SU-DHL-6 (cell line): Measurements from ENCODE around the gene MYO6.

Source experiments
- H2AFZ ChIP-seq: fragments of 200-600 bp; sonication (generic); 2 replicates; pipeline ENCODE4 v1.6.1; 2014; ENCODE audit warnings: low read depth, mild to moderate bottlenecking, moderate library complexity, mixed read lengths, antibody characterized with exemption, low read length; ENCODE audit not compliant: severe bottlenecking
- H3F3A ChIP-seq: fragments of 200-600 bp; shearing (Covaris generic); 2 replicates; pipeline ENCODE4 v1.6.0; 2016; ENCODE audit warnings: antibody characterized with exemption, mild to moderate bottlenecking; ENCODE audit not compliant: insufficient read depth
- H3K27ac ChIP-seq: fragments of 200-600 bp; sonication (generic); 2 replicates; pipeline ENCODE4 v1.5.1; 2016; ENCODE audit warnings: low read depth, mild to moderate bottlenecking, low read length, moderate library complexity, mixed read lengths
- H3K27me3 ChIP-seq: fragments of 200-600 bp; sonication (generic), shearing (Covaris generic); 2 replicates; pipeline ENCODE4 v1.6.0; 2014; ENCODE audit warnings: mild to moderate bottlenecking, low read length
- H3K36me3 ChIP-seq: fragments of 200-600 bp; sonication (generic); 2 replicates; pipeline ENCODE4 v1.6.1; 2014; ENCODE audit warnings: mild to moderate bottlenecking, low read length, mixed read lengths
- H3K4me2 ChIP-seq: fragments of 300-600, 200-600 bp; shearing (Covaris generic), sonication (generic); 2 replicates; pipeline ENCODE4 v1.6.0; 2014; ENCODE audit warnings: low read length, low read depth, mild to moderate bottlenecking; ENCODE audit not compliant: poor library complexity, severe bottlenecking
- H3K4me3 ChIP-seq: fragments of 200-600 bp; sonication (generic); 2 replicates; pipeline ENCODE4 v1.5.1; 2014; ENCODE audit warnings: antibody characterized with exemption, low read length, mild to moderate bottlenecking, mixed read lengths; ENCODE audit not compliant: insufficient read depth, poor library complexity, severe bottlenecking
- H3K79me2 ChIP-seq: fragments of 200-600 bp; sonication (generic); 2 replicates; pipeline ENCODE4 v1.6.1; 2014; ENCODE audit warnings: mild to moderate bottlenecking, low read length, moderate library complexity; ENCODE audit not compliant: insufficient read depth
- H3K9ac ChIP-seq: fragments of 200-600 bp; sonication (generic); 2 replicates; pipeline ENCODE4 v1.7.0; 2014; ENCODE audit warnings: mild to moderate bottlenecking, low read length
- H3K9me2 ChIP-seq: fragments of 200-600 bp; sonication (generic); replicated peaks from 2 replicates; pipeline ENCODE4 v1.6.1; 2014; ENCODE audit warnings: low read length; ENCODE audit not compliant: insufficient read depth
- H3K9me3 ChIP-seq: fragments of 200-600 bp; sonication (generic); 2 replicates; pipeline ENCODE4 v1.6.1; 2014; ENCODE audit warnings: low read length, mixed read lengths; ENCODE audit not compliant: insufficient read depth
- H4K20me1 ChIP-seq: fragments of 200-600 bp; sonication (generic); 2 replicates; pipeline ENCODE4 v1.6.1; 2014; ENCODE audit warnings: low read depth, mild to moderate bottlenecking, antibody characterized with exemption, low read length, moderate library complexity, mixed read lengths
- EZH2phosphoT487 ChIP-seq: fragments of 200-600 bp; sonication (generic), shearing (Covaris generic); conservative IDR thresholded peaks from 2 replicates; pipeline ENCODE4 v1.6.1; 2018; ENCODE audit warnings: mild to moderate bottlenecking, antibody characterized with exemption, low read length, moderate library complexity, mixed read lengths
- TF ChIP-seq, protein P1 (sequence below): fragments of 200-600 bp; sonication (generic); IDR thresholded peaks from one replicate; pipeline ENCODE4 v1.5.1; 2017; ENCODE audit warnings: antibody characterized with exemption, mild to moderate bottlenecking, low read length, moderate library complexity; ENCODE audit not compliant: insufficient read depth, poor library complexity, severe bottlenecking

Gene MYO6

DNA sequence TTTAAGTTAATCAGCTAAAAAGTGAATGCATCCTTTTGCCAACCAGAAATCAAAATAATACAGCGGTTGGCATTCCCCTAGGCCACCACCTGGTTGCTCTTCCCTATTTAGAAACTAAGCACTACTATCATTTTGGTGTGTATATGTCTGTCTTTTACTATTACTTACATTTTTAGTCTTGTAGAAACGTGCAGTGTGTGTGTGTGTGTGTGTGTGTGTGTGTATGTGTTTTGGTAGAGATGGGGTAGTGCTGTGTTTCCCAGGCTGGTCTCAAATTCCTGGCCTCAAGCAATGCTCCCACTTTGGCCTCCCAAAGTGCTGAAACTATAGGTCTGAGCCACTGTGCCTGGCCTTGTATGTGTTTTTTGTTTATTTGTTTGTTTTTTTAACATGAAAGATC lies 27.4 kb downstream of the MYO6 start:
- no peak overlapping the region for H3K27ac ChIP-seq

DNA sequence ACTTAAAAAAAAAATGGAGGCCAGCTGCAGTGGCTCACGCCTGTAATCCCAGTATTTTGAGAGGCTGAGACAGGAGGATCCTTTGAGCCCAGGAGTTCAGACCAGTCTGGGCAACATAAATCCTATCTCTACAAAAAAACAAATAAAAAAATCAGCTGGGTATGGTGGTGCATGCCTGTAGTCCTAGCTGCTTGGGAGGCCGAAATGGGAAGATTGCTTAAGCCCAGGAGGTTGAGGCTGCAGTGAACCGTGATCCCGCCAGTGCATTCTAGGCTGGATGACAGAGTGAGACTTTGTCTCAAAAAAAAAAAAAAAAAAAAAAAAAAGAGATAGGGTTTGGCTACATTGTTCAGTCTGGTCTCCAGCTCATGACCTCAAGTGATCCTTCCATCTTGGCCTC lies 29.7 kb downstream of the MYO6 start:
- Histone ChIP-seq H3F3A (no peaks in the 10 kb centered on the region), H3K9ac (no peak overlapping the region), H3K9me2 (no peaks in the 10 kb centered on the region), H3K36me3 (no peaks in the 10 kb centered on the region), H3K4me2 (no peak overlapping the region), H3K9me3 (no peaks in the 10 kb centered on the region), H3K27ac (no peak overlapping the region), H4K20me1 (no peaks in the 10 kb centered on the region), H3K79me2 (no peaks in the 10 kb centered on the region), H2AFZ (no peak overlapping the region), H3K27me3 (no peaks in the 10 kb centered on the region), H3K4me3 (no peak overlapping the region)
- no peak for TF ChIP-seq EZH2phosphoT487
- TF ChIP-seq, protein P1, sequence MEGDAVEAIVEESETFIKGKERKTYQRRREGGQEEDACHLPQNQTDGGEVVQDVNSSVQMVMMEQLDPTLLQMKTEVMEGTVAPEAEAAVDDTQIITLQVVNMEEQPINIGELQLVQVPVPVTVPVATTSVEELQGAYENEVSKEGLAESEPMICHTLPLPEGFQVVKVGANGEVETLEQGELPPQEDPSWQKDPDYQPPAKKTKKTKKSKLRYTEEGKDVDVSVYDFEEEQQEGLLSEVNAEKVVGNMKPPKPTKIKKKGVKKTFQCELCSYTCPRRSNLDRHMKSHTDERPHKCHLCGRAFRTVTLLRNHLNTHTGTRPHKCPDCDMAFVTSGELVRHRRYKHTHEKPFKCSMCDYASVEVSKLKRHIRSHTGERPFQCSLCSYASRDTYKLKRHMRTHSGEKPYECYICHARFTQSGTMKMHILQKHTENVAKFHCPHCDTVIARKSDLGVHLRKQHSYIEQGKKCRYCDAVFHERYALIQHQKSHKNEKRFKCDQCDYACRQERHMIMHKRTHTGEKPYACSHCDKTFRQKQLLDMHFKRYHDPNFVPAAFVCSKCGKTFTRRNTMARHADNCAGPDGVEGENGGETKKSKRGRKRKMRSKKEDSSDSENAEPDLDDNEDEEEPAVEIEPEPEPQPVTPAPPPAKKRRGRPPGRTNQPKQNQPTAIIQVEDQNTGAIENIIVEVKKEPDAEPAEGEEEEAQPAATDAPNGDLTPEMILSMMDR, result no peak

More for the DNA sequence above, 27.4 kb downstream of the MYO6 start:
- no peak overlapping the region for H3K9ac ChIP-seq
- H4K20me1 ChIP-seq, result no peaks in the 10 kb centered on the region
- no peak overlapping the region for H3K4me3 ChIP-seq
- TF ChIP-seq, protein P1, result no peak
- no peak for TF ChIP-seq EZH2phosphoT487
- H2AFZ ChIP-seq, result no peak overlapping the region
- no peaks in the 10 kb centered on the region for H3K27me3 ChIP-seq
- no peaks in the 10 kb centered on the region for H3K9me3 ChIP-seq
- no peaks in the 10 kb centered on the region for H3K36me3 ChIP-seq
- no peak overlapping the region for H3K4me2 ChIP-seq
- H3F3A ChIP-seq, result no peaks in the 10 kb centered on the region
- no peaks in the 10 kb centered on the region for H3K9me2 ChIP-seq
- H3K79me2 ChIP-seq, result no peaks in the 10 kb centered on the region

DNA sequence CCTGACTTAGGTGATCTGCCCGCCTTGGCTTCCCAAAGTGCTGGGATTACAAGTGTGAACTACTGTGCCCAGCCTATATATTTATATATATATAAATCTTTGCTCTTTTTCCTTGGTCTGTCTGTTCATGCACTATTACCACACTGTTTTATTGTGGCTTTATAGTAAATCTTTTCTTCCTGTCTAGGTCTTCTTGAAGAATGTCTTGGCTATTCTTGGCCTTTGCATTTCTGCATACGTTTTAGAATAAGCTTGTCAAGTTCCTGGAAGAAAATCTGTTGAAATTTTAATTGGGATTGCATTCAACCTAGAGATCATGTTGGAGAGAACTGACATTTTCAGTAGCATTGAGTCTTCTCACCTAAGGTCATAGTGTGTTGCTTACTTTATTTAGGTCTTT lies 37.1 kb downstream of the MYO6 start:
- Histone ChIP-seq H3K36me3 (no peaks in the 10 kb centered on the region), H3K79me2 (no peaks in the 10 kb centered on the region), H3K9ac (no peak overlapping the region), H3K4me2 (no peak overlapping the region), H4K20me1 (no peaks in the 10 kb centered on the region), H3K9me3 (no peaks in the 10 kb centered on the region), H3K27me3 (no peaks in the 10 kb centered on the region), H3F3A (no peaks in the 10 kb centered on the region), H3K27ac (no peak overlapping the region), H3K4me3 (no peak overlapping the region), H2AFZ (no peak overlapping the region), H3K9me2 (no peaks in the 10 kb centered on the region)
- no peak for TF ChIP-seq EZH2phosphoT487
- TF ChIP-seq, protein P1, result no peak

- no peaks in the 10 kb centered on the region for H3K79me2 ChIP-seq
- no peaks in the 10 kb centered on the region for H3K9me3 ChIP-seq
- H3K27me3 ChIP-seq, result no peaks in the 10 kb centered on the region
- no peak overlapping the region for H3K4me3 ChIP-seq
- H3K9ac ChIP-seq, result no peak overlapping the region
- no peak overlapping the region for H3K4me2 ChIP-seq
- H4K20me1 ChIP-seq, result peaks cover 7% of the 10 kb centered on the region; the same call in 1 of the 2 replicates
- TF ChIP-seq, protein P1, result no peak
- TF ChIP-seq EZH2phosphoT487, result no peak
- H3K9me2 ChIP-seq, result no peaks in the 10 kb centered on the region
- 0 out of 2 replicates have a peak, but pooled peaks cover 2% of the 10 kb centered on the region for H3F3A ChIP-seq
- no peak overlapping the region for H3K27ac ChIP-seq
- no peak overlapping the region for H2AFZ ChIP-seq
- H3K36me3 ChIP-seq, result no peaks in the 10 kb centered on the region
These were observed 39.9 kb downstream of the MYO6 start for GRCh38 chr6:75788894-75789293.
